ENCODE results near the gene TTC12. TPM values are rescaled to one million over a fixed set of nuclear protein-coding genes. Genes with fewer than 3 reads are reported as not detected.

The TTC12 gene
- total and polyA plus RNA-seq, 2 of the 8 experiments (the other 6 are each of a cell fraction or from before 2014, with no cell fraction given) = 4.7 to 9.0 TPM

DNA sequence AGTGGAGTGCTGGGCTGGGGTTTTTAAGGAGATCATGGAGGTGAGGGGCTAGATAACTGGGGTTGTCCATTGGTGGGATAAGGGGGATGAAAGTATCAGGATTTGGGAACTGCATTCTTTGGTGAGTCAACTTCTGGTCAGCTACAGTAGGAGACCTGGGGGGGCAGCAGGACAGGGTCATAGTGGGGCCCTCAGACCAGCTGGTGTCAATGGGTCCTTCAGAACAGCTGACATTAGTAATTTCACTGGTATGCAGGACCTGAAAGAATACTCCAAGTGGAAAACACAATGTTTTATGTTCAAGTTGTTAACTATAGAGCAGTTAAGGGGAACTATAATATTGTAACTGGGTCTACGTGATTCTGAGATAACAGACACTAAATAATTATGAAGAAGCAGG, 2.8 kb upstream of the TTC12 start:
- no peak overlapping the region for H4K91ac ChIP-seq (replicated peaks; ENCODE audit: insufficient read length, low read length)
- WGBS, 2 experiments (ENCODE audit: extremely low coverage in 1 of 2, insufficient coverage in 1 of 2, insufficient read length in 1 of 2, insufficient replicate concordance in 2 of 2, low coverage in 1 of 2, low lambda C conversion rate in 2 of 2, missing lambda C conversion rate in 1 of 2) = 100% methylated on average over 1 of the region's 1 CpG; no CpG with 5 or more reads in 1 of the 2 experiments
- H3K18ac ChIP-seq (ENCODE audit: extremely low read depth, low read length) = no peak overlapping the region
- POLR2A ChIA-PET (ENCODE audit: partially characterized antibody) = interaction anchor here (0.7 kb wide), 1 partner anchor 480 kb away, joined by 4 read pairs; no protein-coding TSS in a partner anchor
- no peak overlapping the region for H3K4me2 ChIP-seq (ENCODE audit: insufficient read depth in 1 of 2, low read depth in 2 of 2, low read length in 2 of 2)
- H3K4ac ChIP-seq (replicated peaks; ENCODE audit: insufficient read length, low read depth, low read length) = no peak overlapping the region
- H3K36me3 ChIP-seq (ENCODE audit: control insufficient read depth in 2 of 4, insufficient read depth in 4 of 4, low read length in 3 of 4) = no peaks in the 10 kb centered on the region
- H3K4me1 ChIP-seq (replicated peaks in 1 of 4; ENCODE audit: control insufficient read depth in 3 of 4, insufficient read depth in 4 of 4, low read length in 3 of 4) = peaks cover 0 to 13% (median 6%) of the 10 kb centered on the region in 4 experiments; a peak in 6 of 7 replicates
- no peaks in the 10 kb centered on the region for H4K20me1 ChIP-seq (replicated peaks in 1 of 2; ENCODE audit: control insufficient read depth in 1 of 2, insufficient read depth in 2 of 2, low read length in 2 of 2)
- H3K9ac ChIP-seq (replicated peaks in 1 of 4; ENCODE audit: extremely low read depth in 1 of 4, low read depth in 3 of 4, low read length in 3 of 4) = no peak overlapping the region
- H2BK20ac ChIP-seq (ENCODE audit: low read length) = no peak overlapping the region
- CTCF ChIA-PET (ENCODE audit: partially characterized antibody) = interaction anchor here (0.9 to 2.8 kb wide), 6 partner anchors 22 to 420 kb away, joined by 3 to 18 read pairs (median 4); no protein-coding TSS in a partner anchor
- no peaks in the 10 kb centered on the region for H3K9me3 ChIP-seq (ENCODE audit: insufficient read depth in 2 of 2, low read depth in 1 of 2, low read length in 1 of 2)
- no peak overlapping the region for H3K27ac ChIP-seq (ENCODE audit: low read depth, low read length)
- H3K23ac ChIP-seq (ENCODE audit: insufficient read length) = no peak overlapping the region
- H3K14ac ChIP-seq (ENCODE audit: insufficient read length) = no peak overlapping the region
- no peaks in the 10 kb centered on the region for H3K79me1 ChIP-seq (ENCODE audit: low read depth, low read length)
- peaks cover 6% of the 10 kb centered on the region for H3K23me2 ChIP-seq (ENCODE audit: low read depth, low read length)
- no peak overlapping the region for H2BK5ac ChIP-seq (ENCODE audit: low read depth, low read length)
- no peak overlapping the region for H2BK15ac ChIP-seq (ENCODE audit: low read length)
- H3K56ac ChIP-seq (replicated peaks; ENCODE audit: insufficient read length, low read depth, low read length) = no peak overlapping the region
- H2BK12ac ChIP-seq (ENCODE audit: low read depth, low read length) = no peak overlapping the region
- H4K5ac ChIP-seq (ENCODE audit: insufficient read length, low read depth, low read length) = no peak overlapping the region
- H2BK120ac ChIP-seq (replicated peaks; ENCODE audit: low read depth, low read length) = no peak overlapping the region
- H2AFZ ChIP-seq (ENCODE audit: low read length) = no peak overlapping the region
- H2AK5ac ChIP-seq (ENCODE audit: low read depth, low read length) = no peak overlapping the region
- H3K4me3 ChIP-seq (ENCODE audit: extremely low read depth in 1 of 4, insufficient read depth in 2 of 4, low read depth in 3 of 4, low read length in 4 of 4) = no peak overlapping the region
- peaks cover 0 to 8% (median 3%) of the 10 kb centered on the region in 4 experiments; a peak in 1 of 7 replicates for H3K27me3 ChIP-seq (replicated peaks in 1 of 4; ENCODE audit: control insufficient read depth in 3 of 4, extremely low read depth in 1 of 4, insufficient read depth in 3 of 4, low read length in 3 of 4)
- H4K8ac ChIP-seq (ENCODE audit: extremely low read depth, insufficient read depth, low read length) = no peak overlapping the region
- no peaks in the 10 kb centered on the region for H3K79me2 ChIP-seq (ENCODE audit: control insufficient read depth in 1 of 2, insufficient read depth in 2 of 2, low read length in 2 of 2)
- DNase-seq (ENCODE audit: low read depth in 1 of 2, low spot score in 2 of 2) (no peak), FAIRE-seq (no peak)
- no peak for TF ChIP-seq MAX (IDR thresholded peaks at IDR 0.05)
- TF ChIP-seq KDM1A (IDR thresholded peaks at IDR 0.05; ENCODE audit: borderline replicate concordance, low read length) = no peak
- no peak for TF ChIP-seq CTBP2 (IDR thresholded peaks at IDR 0.05; ENCODE audit: borderline replicate concordance, insufficient read depth, insufficient read length, low read length)
